Stimulated activated CD8-positive, alpha-beta memory T cell treated with anti-CD3 and anti-CD28 coated beads, Interleukin-2, amount 100 ng/mL, for 48 hours (primary cell): ENCODE measurements around the gene USHBP1.
A peak's percentile ranks its signal among the peaks of the same experiment; 100 is the strongest.

Experiments used
- DNase-seq, 2 donors: peaks; one replicate each; pipeline ENCODE4 v3.0.0-alpha.2; 2020; ENCODE audit warnings: low read depth in 2 of 2

Gene USHBP1

GRCh38 chr19:17263712-17264640, 569 bp downstream of the USHBP1 start:
- DNase-seq = no peak

GRCh38 chr19:17262557-17262956, 2.0 kb downstream of the USHBP1 start:
- DNase-seq = no peak

DNA sequence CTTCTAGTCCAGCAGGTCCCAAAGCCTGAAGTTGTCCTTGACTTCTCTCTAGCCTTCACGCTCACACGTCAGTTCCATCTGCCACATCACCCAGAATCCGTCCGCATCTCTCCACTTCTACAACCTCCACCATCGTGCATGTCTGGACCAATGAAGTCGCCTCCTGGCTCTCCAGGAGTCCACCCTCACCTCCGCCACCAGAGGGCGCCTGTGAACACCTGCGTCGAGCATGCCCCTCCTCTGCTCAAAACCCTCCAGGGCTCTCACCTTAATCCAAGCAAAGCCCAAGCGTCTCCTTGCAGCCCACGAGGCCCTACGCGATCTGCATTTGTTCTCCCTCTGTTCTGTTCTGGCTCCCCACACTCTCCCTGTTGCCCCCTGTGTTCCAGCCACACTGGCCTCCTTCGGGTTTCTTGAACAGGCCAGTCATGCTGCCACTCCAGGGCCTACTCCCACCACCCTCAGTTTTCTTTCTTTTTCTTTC, 3.7 kb downstream of the USHBP1 start:
- DNase-seq = peak; percentile 80 to 87

- DNase-seq = no peak
These were observed 4.6 kb downstream of the USHBP1 start for GRCh38 chr19:17259934-17260333.

GRCh38 chr19:17259118-17259780, 5.3 kb downstream of the USHBP1 start:
- DNase-seq = no peak

DNA sequence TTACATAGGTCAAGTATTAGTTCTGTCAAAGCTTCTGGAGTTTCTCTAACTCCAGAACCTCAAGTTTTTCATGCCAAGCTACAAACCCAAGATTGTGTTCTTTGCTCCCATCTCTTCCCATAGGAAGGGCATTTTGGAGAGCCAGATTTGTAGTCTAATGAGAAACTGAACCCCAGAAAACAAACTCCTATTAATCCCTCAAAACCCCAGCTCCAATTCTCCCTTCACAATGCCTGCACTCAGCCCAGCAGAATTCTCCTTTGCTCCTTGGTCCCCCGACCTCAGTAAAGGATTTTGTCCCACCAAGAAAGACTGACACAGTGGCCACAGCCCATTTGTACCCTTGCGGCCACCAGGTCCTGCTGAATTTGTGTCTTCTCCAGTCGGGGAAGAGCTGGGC, 8.4 kb downstream of the USHBP1 start:
- no peak for DNase-seq

DNA sequence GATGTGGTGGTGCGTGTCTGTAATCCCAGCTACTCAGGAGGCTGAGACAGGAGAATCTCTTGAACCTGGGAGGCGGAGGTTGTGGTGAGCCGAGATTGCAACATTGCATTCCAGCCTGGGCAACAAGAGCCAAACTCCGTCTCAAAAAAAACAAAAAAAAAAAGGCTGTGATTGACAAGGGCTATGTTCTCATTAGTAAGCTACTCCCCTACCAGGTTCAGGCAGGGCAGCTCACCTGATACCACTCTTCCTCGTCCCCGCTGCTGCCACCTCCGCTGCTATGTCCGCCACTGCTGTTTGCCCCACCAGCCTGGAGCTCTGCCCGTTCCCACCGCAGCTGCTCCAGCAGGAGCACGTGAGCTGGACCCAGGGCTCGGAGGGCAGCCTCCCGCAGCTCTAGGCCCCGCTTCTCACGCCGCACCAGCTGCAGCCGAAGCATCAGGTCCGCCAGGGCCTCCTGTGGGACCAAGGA, 9.4 kb downstream of the USHBP1 start:
- no peak for DNase-seq

- DNase-seq = no peak
These were observed 9.9 kb downstream of the USHBP1 start for GRCh38 chr19:17254636-17255035.

GRCh38 chr19:17249887-17250548, 14.5 kb downstream of the USHBP1 start:
- DNase-seq = no peak

DNA sequence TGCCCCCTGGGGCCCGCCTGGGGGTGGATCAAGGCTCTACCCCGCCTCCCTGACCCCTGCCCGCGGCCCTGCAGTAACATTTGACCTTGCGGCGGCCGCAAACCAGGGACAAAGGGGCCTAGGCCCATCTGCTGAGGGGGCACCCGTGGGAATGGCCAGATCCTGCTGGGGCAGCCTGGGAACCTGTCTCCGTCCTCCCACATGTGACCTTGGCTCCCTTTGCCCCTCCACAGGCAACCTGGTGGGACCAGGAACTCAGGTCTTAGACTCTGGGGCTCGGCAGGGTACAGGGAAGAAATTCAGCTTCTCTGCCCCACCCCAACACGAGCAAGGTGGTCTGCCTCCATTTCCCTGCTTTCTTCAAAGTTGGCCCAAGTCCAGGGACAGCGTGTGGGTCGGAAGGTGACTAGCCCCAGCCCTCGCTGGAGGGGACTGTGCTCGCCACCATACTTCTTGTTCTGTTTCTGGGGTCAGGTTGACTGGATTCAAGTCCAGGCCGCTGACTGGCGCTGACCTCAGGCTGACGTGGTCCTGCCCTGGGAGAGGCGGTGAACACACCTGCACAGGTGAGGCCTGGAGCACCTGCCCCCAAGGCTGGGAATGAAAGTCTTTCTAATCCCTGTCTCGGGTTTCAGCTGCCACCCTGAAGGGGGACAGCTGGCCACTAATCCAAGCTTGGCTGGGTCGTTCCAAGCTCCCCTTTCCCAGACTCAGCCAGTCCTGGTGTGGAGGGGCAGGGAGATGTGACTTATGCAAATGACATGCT, 16.4 kb downstream of the USHBP1 start:
- DNase-seq = no peak

DNA sequence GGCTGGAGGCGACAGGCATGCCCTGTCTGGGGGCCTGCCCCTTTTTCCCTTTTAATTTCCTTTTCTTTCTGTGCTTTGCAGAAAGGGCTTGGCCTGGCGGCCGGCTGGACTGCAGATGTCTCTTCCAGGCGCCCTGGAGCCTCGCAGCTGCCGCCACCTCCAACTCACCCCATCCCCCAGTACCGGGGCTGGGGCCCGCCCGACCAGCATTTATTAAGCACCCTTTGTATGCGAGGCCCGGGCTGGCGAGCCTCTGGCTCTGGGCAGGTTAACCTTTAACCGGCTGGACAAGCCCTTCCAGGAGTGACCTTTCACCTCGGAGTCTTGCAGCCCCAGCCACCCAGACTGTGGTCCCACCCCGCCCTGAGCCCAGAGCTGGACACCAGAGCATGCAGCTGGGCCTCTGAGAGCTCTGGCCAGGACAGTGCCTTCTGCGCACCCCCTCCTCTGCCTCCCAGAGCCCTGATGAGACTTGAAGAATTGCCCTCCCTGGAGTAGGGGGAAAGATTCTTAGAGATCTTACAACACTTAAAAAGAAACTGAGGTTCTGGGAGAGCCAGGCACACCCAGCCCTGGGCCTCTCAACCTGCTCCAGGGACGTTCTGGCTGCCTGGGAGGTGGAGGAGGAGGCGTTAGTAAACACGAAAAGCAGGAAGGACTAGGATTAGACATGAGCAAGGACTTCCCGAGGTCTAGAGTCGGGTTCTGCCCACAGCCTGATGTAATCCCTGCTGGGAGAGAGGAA, 17.7 kb downstream of the USHBP1 start:
- DNase-seq = no peak

DNA sequence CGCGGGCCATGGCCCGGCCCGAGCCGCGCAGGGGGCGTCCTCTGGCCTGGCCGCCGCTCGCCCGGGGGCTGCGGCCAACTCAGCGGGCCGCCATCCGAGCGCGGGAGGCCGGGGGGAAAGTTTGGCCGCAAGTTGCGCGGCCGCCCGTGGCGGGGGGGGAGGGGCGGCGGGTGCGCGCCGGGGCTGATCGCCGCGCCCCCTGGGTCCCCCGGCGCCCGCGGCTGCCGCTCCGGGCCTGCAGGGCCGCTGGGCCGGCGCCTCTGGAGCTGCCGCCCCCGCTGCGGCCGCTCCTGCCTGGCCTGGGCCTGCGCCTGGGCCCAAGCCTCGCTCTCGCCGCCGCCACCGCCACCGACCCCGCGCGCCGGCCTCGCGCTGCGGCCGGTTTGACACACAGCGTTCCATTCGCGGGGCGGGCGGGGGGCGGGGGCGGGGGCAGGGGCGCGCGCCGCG, 19.0 kb downstream of the USHBP1 start, which contains the start of gene NR2F6:
Gene NR2F6, minus strand, starts transcription at position 385 of the 450 bp plus-strand sequence. CDS start 699 bp downstream, outside the sequence.
- DNase-seq = no peak

- DNase-seq = no peak
These were observed 19.7 kb downstream of the USHBP1 start for GRCh38 chr19:17244618-17245534.

DNA sequence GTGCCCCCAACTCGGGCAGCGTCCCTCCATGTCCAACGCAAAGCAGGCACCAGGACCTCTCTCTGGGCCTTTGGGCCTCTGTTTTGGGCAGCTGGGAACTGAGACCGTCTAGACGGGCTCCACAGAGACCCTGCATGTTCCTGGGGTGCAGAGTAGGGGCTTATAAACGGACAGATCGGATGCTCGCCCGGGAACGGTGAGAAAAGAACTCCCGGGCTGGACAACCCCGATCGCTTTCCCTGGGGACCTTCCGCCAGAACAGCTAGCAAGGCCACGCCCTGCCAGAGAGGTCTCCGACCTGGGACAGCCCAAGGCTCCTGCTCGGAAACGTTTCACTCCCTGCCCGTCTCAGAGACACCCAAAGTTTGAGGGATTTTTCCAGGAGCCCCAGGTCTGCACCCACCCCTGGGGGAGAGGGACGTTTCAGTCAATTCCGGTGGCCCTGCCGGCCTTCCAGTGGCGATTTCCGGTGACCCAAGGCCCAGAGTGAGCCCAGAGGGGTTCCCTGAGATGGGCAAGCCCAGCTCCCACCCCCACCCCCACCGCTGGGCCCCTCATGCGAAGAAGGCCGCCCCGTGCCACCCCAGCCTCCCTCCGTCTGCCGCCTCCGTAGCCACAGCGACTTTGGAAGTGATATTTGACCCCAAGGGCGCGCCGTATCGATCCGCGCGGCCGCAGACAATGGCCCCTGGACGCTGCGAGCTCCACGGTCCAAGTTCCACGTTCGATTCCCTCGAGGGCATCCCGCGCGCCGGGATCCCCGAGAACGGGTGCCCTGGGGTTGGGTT, 20.5 kb downstream of the USHBP1 start:
- no peak for DNase-seq

DNA sequence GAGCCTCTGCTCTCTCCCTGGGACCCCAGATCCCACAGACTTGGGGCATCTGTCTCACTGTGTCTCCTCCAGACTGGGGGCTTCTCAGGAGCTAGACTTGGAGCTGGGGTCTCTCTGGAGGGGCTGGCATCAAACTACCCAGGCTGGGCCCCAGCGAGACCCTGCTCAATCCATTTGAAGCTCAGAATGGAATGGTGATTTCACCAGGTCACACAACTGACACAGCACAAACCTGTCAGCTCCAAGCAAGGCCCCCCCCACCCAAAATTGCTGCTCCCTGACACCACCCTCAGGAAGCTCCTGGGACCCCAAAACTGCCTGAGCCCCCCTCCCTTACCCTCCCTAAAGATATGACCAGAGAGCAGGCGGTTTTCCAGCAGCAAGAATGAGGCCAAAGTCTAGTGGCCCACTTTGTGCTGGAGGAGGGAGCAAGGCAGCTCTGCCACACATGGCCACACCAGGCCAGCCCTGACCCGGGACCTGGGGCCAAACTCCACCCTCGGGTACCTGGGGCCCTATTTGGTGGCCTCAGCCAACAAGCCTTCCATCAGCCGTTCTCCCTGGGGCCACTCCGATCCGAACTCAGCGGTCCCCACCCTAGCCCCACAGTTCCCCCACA, 21.2 kb downstream of the USHBP1 start:
- DNase-seq = no peak

DNA sequence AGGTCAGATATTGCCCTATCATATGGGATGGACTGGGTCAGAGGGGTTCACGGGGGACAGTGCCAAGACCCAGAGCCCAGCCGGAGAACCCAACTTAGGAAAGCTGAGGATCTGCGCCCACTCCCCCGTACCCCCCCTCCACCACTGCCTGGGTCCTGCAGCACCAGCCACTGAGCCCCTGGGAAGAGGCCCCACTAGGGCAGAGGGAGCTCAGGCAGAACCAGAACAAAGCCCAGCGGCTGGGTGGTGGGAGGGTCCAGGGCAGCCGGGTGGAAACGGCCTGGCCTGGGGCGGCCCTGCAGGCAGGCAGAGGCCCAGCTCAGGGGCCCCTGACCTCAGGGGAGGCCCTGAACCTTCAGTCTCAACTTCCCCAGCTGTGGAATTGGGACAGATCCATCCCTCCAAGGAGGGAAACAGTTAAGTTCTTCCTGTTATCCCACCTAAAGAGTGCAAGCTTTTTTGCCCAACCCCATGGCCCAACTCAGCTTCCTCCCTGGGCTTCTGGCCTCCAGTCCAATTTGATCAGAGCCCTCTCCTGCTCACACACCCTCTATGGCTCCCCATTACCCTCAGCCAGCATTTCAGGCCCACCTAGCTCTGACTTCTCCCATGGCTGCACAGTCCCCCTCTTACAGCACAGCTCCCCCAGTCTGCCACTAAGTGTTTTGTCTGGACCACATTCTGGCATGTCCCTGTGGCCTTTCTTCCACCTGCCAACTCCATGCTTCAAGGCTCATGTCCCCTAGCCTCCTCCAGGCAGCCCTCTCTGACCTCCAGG, 21.9 kb downstream of the USHBP1 start:
- no peak for DNase-seq

- DNase-seq = no peak
These were observed 23.6 kb downstream of the USHBP1 start for GRCh38 chr19:17240826-17241399.
